Endodermal cell (in vitro differentiated cells): Measurements from ENCODE around the gene PPDPF. TPM values are rescaled to one million over a fixed set of nuclear protein-coding genes. Genes with fewer than 3 reads are reported as not detected.

ENCODE experiments used
- DNase-seq: peaks from one replicate; pipeline ENCODE4 v3.0.0-alpha.2; 2017
- H3K27ac ChIP-seq: 2 replicates; pipeline ENCODE4 v1.5.1; 2013; ENCODE audit warnings: mild to moderate bottlenecking, low read depth, low read length, moderate library complexity
- H3K27me3 ChIP-seq: 2 replicates; pipeline ENCODE4 v1.6.1; 2013; ENCODE audit warnings: mild to moderate bottlenecking, low read length, moderate library complexity; ENCODE audit not compliant: insufficient read depth, control insufficient read depth, poor library complexity, severe bottlenecking
- H3K36me3 ChIP-seq: 2 replicates; pipeline ENCODE4 v1.7.0; 2013; ENCODE audit warnings: mild to moderate bottlenecking, low read length, moderate library complexity; ENCODE audit not compliant: control insufficient read depth, insufficient read depth
- H3K4me1 ChIP-seq: one replicate; pipeline ENCODE4 v1.7.0; 2013; ENCODE audit warnings: low read length; ENCODE audit not compliant: control insufficient read depth, insufficient read depth
- H3K4me3 ChIP-seq: 2 replicates; pipeline ENCODE4 v1.5.1; 2013; ENCODE audit warnings: mild to moderate bottlenecking, low read length, moderate library complexity
- H3K9ac ChIP-seq: 2 replicates; pipeline ENCODE4 v1.6.1; 2013; ENCODE audit warnings: mild to moderate bottlenecking, low read length, moderate library complexity; ENCODE audit not compliant: poor library complexity, severe bottlenecking; ENCODE audit errors: extremely low read depth
- H3K9me3 ChIP-seq: 2 replicates; pipeline ENCODE4 v1.6.1; 2013; ENCODE audit warnings: mild to moderate bottlenecking, low read length, moderate library complexity; ENCODE audit not compliant: control insufficient read depth
- H3K27ac Mint-ChIP-seq: 2 replicates; pipeline ENCODE4 v1.8.0; 2020; ENCODE audit warnings: mixed read lengths
- H3K27me3 Mint-ChIP-seq: 2 replicates; pipeline ENCODE4 v1.8.0; 2021; ENCODE audit warnings: mild to moderate bottlenecking, mixed read lengths; ENCODE audit not compliant: insufficient read depth
- H3K36me3 Mint-ChIP-seq: 2 replicates; pipeline ENCODE4 v1.8.0; 2020; ENCODE audit warnings: low read depth, mixed read lengths
- H3K4me1 Mint-ChIP-seq: 2 replicates; pipeline ENCODE4 v1.8.0; 2020; ENCODE audit warnings: mixed read lengths
- H3K4me3 Mint-ChIP-seq: 2 replicates; pipeline ENCODE4 v1.8.0; 2020; ENCODE audit warnings: mild to moderate bottlenecking, moderate library complexity, mixed read lengths
- H3K9me3 Mint-ChIP-seq: 2 replicates; pipeline ENCODE4 v1.8.0; 2020; ENCODE audit warnings: mild to moderate bottlenecking, mixed read lengths
- CTCF ChIP-seq: fragments of 200-600 bp; sonication (generic); conservative IDR thresholded peaks from 2 replicates; pipeline ENCODE4 v1.5.0; 2021; ENCODE audit warnings: antibody characterized with exemption, mild to moderate bottlenecking
- WGBS, 2 experiments: methylation state at CpG; one replicate each; pipeline versions ENCODE4 v1.1.5 to v1.1.7; 2013; ENCODE audit warnings: missing lambda C conversion rate in 2 of 2, mixed read lengths in 1 of 2; ENCODE audit not compliant: insufficient coverage in 1 of 2, insufficient read length in 1 of 2; 5-methylcytosine and 5-hydroxymethylcytosine counted together
- total RNA-seq, 2 donors: library from RNA; stranded (reverse); fragmentation: NEBNext Ultra II Directional in 1 of 2; extraction: Animal tissue kit (Norgen Biotek cat#: 25700) in 1 of 2; gene quantifications; 2 replicates in 1 of 2; 3 replicates in 1 of 2; pipeline ENCODE4 v1.2.1, GENCODE V29; 2021

Gene PPDPF
- total RNA-seq, 2 donors from 2014 or later: 247 to 296 TPM

GRCh38 chr20:63503524-63503923 lies 17.0 kb upstream of the PPDPF start:
- H3K9ac ChIP-seq: no peak overlapping the region

GRCh38 chr20:63504642-63505041 lies 15.9 kb upstream of the PPDPF start:
- Histone ChIP-seq H3K27me3 (peaks cover 7% of the 10 kb centered on the region), H3K9ac (no peak overlapping the region), H3K4me1 (no peaks in the 10 kb centered on the region), H3K9me3 (peaks cover 7% of the 10 kb centered on the region), H3K27ac (no peak overlapping the region), H3K36me3 (no peaks in the 10 kb centered on the region), H3K4me3 (no peak overlapping the region)
- DNase-seq: peak; percentile 17
- no peaks in the 10 kb centered on the region for H3K36me3 Mint-ChIP-seq
- H3K4me1 Mint-ChIP-seq: no peaks in the 10 kb centered on the region
- H3K9me3 Mint-ChIP-seq: peaks cover 7% of the 10 kb centered on the region
- no peak for TF ChIP-seq CTCF
- no peak overlapping the region for H3K27ac Mint-ChIP-seq
- H3K27me3 Mint-ChIP-seq: peaks cover 32% of the 10 kb centered on the region
- 88 to 89% methylated on average over 3 to 9 of the region's 9 CpGs for WGBS, 2 experiments
- H3K4me3 Mint-ChIP-seq: no peak overlapping the region

More at GRCh38 chr20:63503524-63503923, 17.0 kb upstream of the PPDPF start:
- 75 to 76% methylated on average over 6 of the region's 7 CpGs for WGBS, 2 experiments
- no peaks in the 10 kb centered on the region for H3K36me3 ChIP-seq
- peaks cover 37% of the 10 kb centered on the region for H3K27me3 Mint-ChIP-seq
- H3K4me1 Mint-ChIP-seq: no peaks in the 10 kb centered on the region
- no peak overlapping the region for H3K27ac Mint-ChIP-seq
- no peak overlapping the region for H3K27ac ChIP-seq
- peaks cover 12% of the 10 kb centered on the region for H3K27me3 ChIP-seq
- DNase-seq: peak; percentile 30
- no peak overlapping the region for H3K4me3 Mint-ChIP-seq
- H3K4me1 ChIP-seq: no peaks in the 10 kb centered on the region
- H3K9me3 ChIP-seq: peaks cover 7% of the 10 kb centered on the region
- peaks cover 7% of the 10 kb centered on the region for H3K9me3 Mint-ChIP-seq
- TF ChIP-seq CTCF: no peak
- no peak overlapping the region for H3K4me3 ChIP-seq
- H3K36me3 Mint-ChIP-seq: no peaks in the 10 kb centered on the region

GRCh38 chr20:63505281-63505680 lies 15.3 kb upstream of the PPDPF start:
- no peaks in the 10 kb centered on the region for H3K4me1 Mint-ChIP-seq
- H3K27me3 Mint-ChIP-seq: peaks cover 26% of the 10 kb centered on the region
- Histone ChIP-seq H3K36me3 (no peaks in the 10 kb centered on the region), H3K9ac (no peak overlapping the region), H3K4me3 (no peak overlapping the region), H3K9me3 (peaks cover 7% of the 10 kb centered on the region), H3K27me3 (peaks cover under 1% of the 10 kb centered on the region), H3K27ac (no peak overlapping the region), H3K4me1 (no peaks in the 10 kb centered on the region)
- WGBS, 2 experiments: 91 to 92% methylated on average over 7 to 8 of the region's 8 CpGs
- H3K9me3 Mint-ChIP-seq: peaks cover 7% of the 10 kb centered on the region
- no peak overlapping the region for H3K4me3 Mint-ChIP-seq
- peak; percentile 14 for DNase-seq
- no peak for TF ChIP-seq CTCF
- H3K27ac Mint-ChIP-seq: no peak overlapping the region
- no peaks in the 10 kb centered on the region for H3K36me3 Mint-ChIP-seq
